H1 (cell line): Measurements from ENCODE around the gene CCDC9B.

Experiments
- CEBPB ChIP-seq: IDR thresholded peaks from 2 replicates; pipeline ENCODE4 v1.6.1; 2012; ENCODE audit warnings: low read depth, low read length
- EP300 ChIP-seq, 2 experiments: IDR thresholded peaks; 1 replicate in 1 of 2; 2 replicates in 1 of 2; pipeline ENCODE4 v1.6.1; 2011 to 2012; ENCODE audit warnings: low read depth in 2 of 2, low read length in 2 of 2, mild to moderate bottlenecking in 2 of 2, borderline replicate concordance in 1 of 2, inconsistent platforms in 1 of 2, moderate library complexity in 1 of 2
- EZH2 ChIP-seq: fragments of 200-600 bp; sonication (generic); IDR thresholded peaks from 2 replicates; pipeline ENCODE4 v1.7.1; 2012; ENCODE audit warnings: low read depth, mild to moderate bottlenecking, moderate library complexity, low read length, inconsistent platforms; ENCODE audit not compliant: severe bottlenecking
- POLR2A ChIP-seq, 2 experiments: IDR thresholded peaks; 1 replicate in 1 of 2; 2 replicates in 1 of 2; pipeline ENCODE4 v1.6.1; 2011; ENCODE audit warnings: low read depth in 2 of 2, low read length in 2 of 2, mild to moderate bottlenecking in 2 of 2; ENCODE audit errors: control extremely low read depth in 1 of 2
- POLR2AphosphoS5 ChIP-seq: IDR thresholded peaks from 2 replicates; pipeline ENCODE4 v1.6.1; 2011; ENCODE audit warnings: low read depth, low read length
- RXRA ChIP-seq: IDR thresholded peaks from 2 replicates; pipeline ENCODE4 v1.6.1; 2011; ENCODE audit warnings: low read depth, mild to moderate bottlenecking, low read length, moderate library complexity; ENCODE audit not compliant: insufficient read depth
- SUZ12 ChIP-seq: fragments of 200-600 bp; sonication (generic); IDR thresholded peaks from 2 replicates; pipeline ENCODE4 v1.6.1; 2012; ENCODE audit warnings: mild to moderate bottlenecking, inconsistent platforms, low read length, moderate library complexity, mixed read lengths
- TAF1 ChIP-seq: IDR thresholded peaks from 2 replicates; pipeline ENCODE4 v1.6.1; 2011; ENCODE audit warnings: mild to moderate bottlenecking, low read depth, low read length
- ZNF274 ChIP-seq: IDR thresholded peaks from 2 replicates; pipeline ENCODE4 v1.7.0; 2012; ENCODE audit warnings: low read length, borderline replicate concordance; ENCODE audit errors: extremely low read depth
- TF ChIP-seq, protein P1 (sequence below), 3 experiments: IDR thresholded peaks; 1 replicate in 2 of 3; 2 replicates in 1 of 3; pipeline versions ENCODE4 v1.5.1 to v1.6.1; 2011; ENCODE audit warnings: low read length in 3 of 3, mild to moderate bottlenecking in 3 of 3, inconsistent platforms in 2 of 3, low read depth in 1 of 3, moderate library complexity in 1 of 3; ENCODE audit not compliant: insufficient read depth in 1 of 3; ENCODE audit errors: control extremely low read depth in 1 of 3

DNA sequence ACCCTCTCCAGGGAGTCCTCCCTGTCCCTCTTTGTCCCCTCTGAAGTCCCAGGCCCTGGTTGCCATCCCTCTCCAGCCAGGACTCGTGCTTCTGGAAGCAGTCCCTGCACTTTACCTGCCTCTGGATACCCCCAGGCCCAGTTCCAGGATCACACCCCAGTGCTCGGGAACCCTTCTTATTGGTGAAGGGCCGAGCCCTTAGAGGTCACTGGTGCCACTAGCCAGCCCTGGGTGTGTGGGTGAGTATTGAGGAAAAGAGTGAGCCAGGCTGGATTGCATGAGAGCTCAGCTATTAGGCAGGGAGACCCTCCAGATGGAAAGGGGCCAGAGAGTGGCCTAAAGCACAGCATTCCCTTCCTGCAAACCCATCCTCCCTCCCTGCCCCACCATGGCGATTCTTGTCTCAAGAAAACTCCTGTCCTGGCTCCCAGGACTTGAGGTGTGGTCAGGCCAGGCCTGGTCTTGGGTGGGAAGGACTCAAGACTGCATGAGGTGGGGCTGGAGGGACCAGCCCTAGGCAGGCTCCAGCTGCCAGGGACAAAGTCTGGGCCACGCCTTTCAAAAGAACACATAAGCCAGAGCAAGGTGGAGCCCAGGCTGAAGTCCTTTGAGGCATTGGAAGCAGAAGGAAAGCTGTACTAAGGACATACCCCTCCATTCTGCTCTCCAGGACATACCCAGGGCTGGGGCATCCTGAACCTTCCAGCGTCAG, 5.3 kb upstream of the CCDC9B start:
- TF ChIP-seq POLR2AphosphoS5 (no peak), SUZ12 (no peak), CEBPB (no peak), ZNF274 (no peak), EZH2 (no peak), RXRA (no peak), POLR2A (IDR thresholded peaks at IDR 0.05; ENCODE audit: control extremely low read depth in 1 of 2, low read depth in 2 of 2, low read length in 2 of 2) (no peak), EP300 (IDR thresholded peaks at IDR 0.05; ENCODE audit: borderline replicate concordance in 1 of 2, low read depth in 2 of 2, low read length in 2 of 2) (no peak), TAF1 (no peak)
- TF ChIP-seq, protein P1, sequence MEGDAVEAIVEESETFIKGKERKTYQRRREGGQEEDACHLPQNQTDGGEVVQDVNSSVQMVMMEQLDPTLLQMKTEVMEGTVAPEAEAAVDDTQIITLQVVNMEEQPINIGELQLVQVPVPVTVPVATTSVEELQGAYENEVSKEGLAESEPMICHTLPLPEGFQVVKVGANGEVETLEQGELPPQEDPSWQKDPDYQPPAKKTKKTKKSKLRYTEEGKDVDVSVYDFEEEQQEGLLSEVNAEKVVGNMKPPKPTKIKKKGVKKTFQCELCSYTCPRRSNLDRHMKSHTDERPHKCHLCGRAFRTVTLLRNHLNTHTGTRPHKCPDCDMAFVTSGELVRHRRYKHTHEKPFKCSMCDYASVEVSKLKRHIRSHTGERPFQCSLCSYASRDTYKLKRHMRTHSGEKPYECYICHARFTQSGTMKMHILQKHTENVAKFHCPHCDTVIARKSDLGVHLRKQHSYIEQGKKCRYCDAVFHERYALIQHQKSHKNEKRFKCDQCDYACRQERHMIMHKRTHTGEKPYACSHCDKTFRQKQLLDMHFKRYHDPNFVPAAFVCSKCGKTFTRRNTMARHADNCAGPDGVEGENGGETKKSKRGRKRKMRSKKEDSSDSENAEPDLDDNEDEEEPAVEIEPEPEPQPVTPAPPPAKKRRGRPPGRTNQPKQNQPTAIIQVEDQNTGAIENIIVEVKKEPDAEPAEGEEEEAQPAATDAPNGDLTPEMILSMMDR (IDR thresholded peaks at IDR 0.05; ENCODE audit: control extremely low read depth in 1 of 3, insufficient read depth in 1 of 3, low read depth in 1 of 3, low read length in 3 of 3) = no peak
